SK-N-MC (cell line): ENCODE measurements around the gene MCM9.
"Not testable (repeated sequence)": the region's sequence is repeated elsewhere in the genome, so short reads cannot be mapped to it uniquely, and the experiment has no call there.

Source experiments
- DNase-seq: peaks from one replicate; pipeline ENCODE4 v3.0.0-alpha.2; 2011; ENCODE audit warnings: low read depth, low spot score
- H3K27ac ChIP-seq: fragments of 200-600 bp; sonication (generic); 2 replicates; pipeline ENCODE4 v1.5.1; 2016; ENCODE audit warnings: mixed run types
- H3K36me3 ChIP-seq: fragments of 200-600 bp; sonication (generic); 2 replicates; pipeline ENCODE4 v1.6.1; 2017; ENCODE audit warnings: antibody characterized with exemption, low read length, mixed read lengths; ENCODE audit not compliant: insufficient read depth
- H3K4me3 ChIP-seq: fragments of 200-600 bp; sonication (generic); 2 replicates; pipeline ENCODE4 v1.5.1; 2016
- H3K9ac ChIP-seq: fragments of 200-600 bp; sonication (generic); 2 replicates; pipeline ENCODE4 v1.8.0; 2017; ENCODE audit warnings: mixed run types, mixed read lengths; ENCODE audit not compliant: insufficient read length
- H3K9me3 ChIP-seq: fragments of 200-600 bp; sonication (generic); 2 replicates; pipeline ENCODE4 v1.6.1; 2017; ENCODE audit warnings: low read depth, mild to moderate bottlenecking, antibody characterized with exemption, low read length, moderate library complexity, mixed read lengths
- EZH2 ChIP-seq: fragments of 200-600 bp; sonication (generic); IDR thresholded peaks from one replicate; pipeline ENCODE4 v1.6.1; 2017; ENCODE audit warnings: antibody characterized with exemption
- FOXP2 ChIP-seq: optimal IDR thresholded peaks from 2 replicates; pipeline ENCODE3; 2011; ENCODE audit warnings: mild to moderate bottlenecking, moderate library complexity; ENCODE audit not compliant: insufficient read depth; ENCODE audit errors: extremely low read length, control extremely low read depth
- POLR2AphosphoS5 ChIP-seq: IDR thresholded peaks from 2 replicates; pipeline ENCODE4 v1.6.1; 2012; ENCODE audit warnings: mild to moderate bottlenecking, low read depth, low read length, borderline replicate concordance

Gene MCM9

GRCh38 chr6:118772886-118773285 is 162.1 kb downstream of the MCM9 start:
- H3K27ac ChIP-seq: no peak overlapping the region
- TF ChIP-seq POLR2AphosphoS5: no peak
- no peak for TF ChIP-seq EZH2
- TF ChIP-seq FOXP2: no peak
- no peaks in the 10 kb centered on the region for H3K9me3 ChIP-seq
- DNase-seq: no peak
- H3K4me3 ChIP-seq: no peak overlapping the region
- H3K9ac ChIP-seq: no peak overlapping the region
- no peaks in the 10 kb centered on the region for H3K36me3 ChIP-seq

GRCh38 chr6:118771253-118771652 is 163.7 kb downstream of the MCM9 start:
- no peaks in the 10 kb centered on the region for H3K36me3 ChIP-seq
- H3K9ac ChIP-seq: no peak overlapping the region
- H3K27ac ChIP-seq: no peak overlapping the region
- no peak overlapping the region for H3K4me3 ChIP-seq
- TF ChIP-seq FOXP2: no peak
- TF ChIP-seq POLR2AphosphoS5: no peak
- no peak for TF ChIP-seq EZH2
- H3K9me3 ChIP-seq: no peaks in the 10 kb centered on the region
- DNase-seq: no peak

GRCh38 chr6:118770835-118771234 is 164.1 kb downstream of the MCM9 start:
- Histone ChIP-seq H3K4me3 (no peak overlapping the region), H3K9me3 (no peaks in the 10 kb centered on the region), H3K27ac (no peak overlapping the region), H3K36me3 (no peaks in the 10 kb centered on the region), H3K9ac (no peak overlapping the region)
- TF ChIP-seq POLR2AphosphoS5: no peak
- no peak for TF ChIP-seq FOXP2
- no peak for TF ChIP-seq EZH2
- no peak for DNase-seq

- H3K27ac ChIP-seq: no peak overlapping the region
- H3K9me3 ChIP-seq: no peaks in the 10 kb centered on the region
- DNase-seq: no peak
- no peak overlapping the region for H3K4me3 ChIP-seq
- no peaks in the 10 kb centered on the region for H3K36me3 ChIP-seq
- H3K9ac ChIP-seq: no peak overlapping the region
- no peak for TF ChIP-seq POLR2AphosphoS5
- TF ChIP-seq EZH2: no peak
- TF ChIP-seq FOXP2: no peak
These were observed 164.7 kb downstream of the MCM9 start for GRCh38 chr6:118770112-118770788.

GRCh38 chr6:118768904-118769325 is 166.0 kb downstream of the MCM9 start:
- no peak for DNase-seq
- no peak overlapping the region for H3K27ac ChIP-seq
- no peaks in the 10 kb centered on the region for H3K36me3 ChIP-seq
- no peak overlapping the region for H3K4me3 ChIP-seq
- no peaks in the 10 kb centered on the region for H3K9me3 ChIP-seq
- H3K9ac ChIP-seq: no peak overlapping the region
- TF ChIP-seq FOXP2: no peak
- no peak for TF ChIP-seq POLR2AphosphoS5
- no peak for TF ChIP-seq EZH2

GRCh38 chr6:118768441-118768840 is 166.5 kb downstream of the MCM9 start:
- H3K27ac ChIP-seq: no peak overlapping the region
- no peak for DNase-seq
- no peak overlapping the region for H3K4me3 ChIP-seq

GRCh38 chr6:118765316-118765715 is 169.6 kb downstream of the MCM9 start:
- H3K9ac ChIP-seq, H3K27ac ChIP-seq, H3K36me3 ChIP-seq, H3K4me3 ChIP-seq, H3K9me3 ChIP-seq, DNase-seq: not testable (repeated sequence)

More at GRCh38 chr6:118768441-118768840, 166.5 kb downstream of the MCM9 start:
- Histone ChIP-seq H3K36me3 (no peaks in the 10 kb centered on the region), H3K9me3 (no peaks in the 10 kb centered on the region), H3K9ac (no peak overlapping the region)
- TF ChIP-seq POLR2AphosphoS5: no peak
- TF ChIP-seq EZH2: no peak
- TF ChIP-seq FOXP2: no peak

- no peak for DNase-seq
- no peak overlapping the region for H3K9ac ChIP-seq
- no peak for TF ChIP-seq FOXP2
These were observed 170.2 kb downstream of the MCM9 start for GRCh38 chr6:118764766-118765165.

More at GRCh38 chr6:118764766-118765165, 170.2 kb downstream of the MCM9 start:
- Histone ChIP-seq H3K36me3 (no peaks in the 10 kb centered on the region), H3K27ac (no peak overlapping the region), H3K4me3 (no peak overlapping the region), H3K9me3 (no peaks in the 10 kb centered on the region)
